HG03558 (cell line): ENCODE data around the gene PRR36.

Source experiments
- ATAC-seq: cut with Tn5 transposase; IDR thresholded peaks from one replicate; pipeline ENCODE4 v1.9.1; 2021; ENCODE audit warnings: moderate number of reproducible peaks; ENCODE audit not compliant: unreplicated experiment; ENCODE audit errors: extremely low read depth

Gene PRR36

DNA sequence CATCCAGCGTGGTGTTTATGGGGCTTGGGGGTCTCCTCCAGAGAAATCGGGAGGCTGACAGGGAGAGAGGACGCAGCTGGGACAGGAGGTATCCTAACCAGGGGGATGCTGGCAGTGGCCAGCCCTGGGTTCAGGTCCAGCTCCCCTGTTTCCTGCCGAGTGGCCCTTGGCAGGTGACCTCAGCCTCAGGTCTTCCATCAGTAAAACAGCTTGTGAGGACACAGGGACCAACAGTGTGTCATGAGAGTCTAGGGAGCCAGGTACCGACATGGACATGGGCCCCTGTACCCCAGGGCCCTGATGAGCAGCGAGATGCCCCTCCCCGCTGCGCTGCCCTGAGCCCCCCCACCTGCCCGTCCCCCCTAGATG is 24.6 kb downstream of the PRR36 start:
- no peak for ATAC-seq

DNA sequence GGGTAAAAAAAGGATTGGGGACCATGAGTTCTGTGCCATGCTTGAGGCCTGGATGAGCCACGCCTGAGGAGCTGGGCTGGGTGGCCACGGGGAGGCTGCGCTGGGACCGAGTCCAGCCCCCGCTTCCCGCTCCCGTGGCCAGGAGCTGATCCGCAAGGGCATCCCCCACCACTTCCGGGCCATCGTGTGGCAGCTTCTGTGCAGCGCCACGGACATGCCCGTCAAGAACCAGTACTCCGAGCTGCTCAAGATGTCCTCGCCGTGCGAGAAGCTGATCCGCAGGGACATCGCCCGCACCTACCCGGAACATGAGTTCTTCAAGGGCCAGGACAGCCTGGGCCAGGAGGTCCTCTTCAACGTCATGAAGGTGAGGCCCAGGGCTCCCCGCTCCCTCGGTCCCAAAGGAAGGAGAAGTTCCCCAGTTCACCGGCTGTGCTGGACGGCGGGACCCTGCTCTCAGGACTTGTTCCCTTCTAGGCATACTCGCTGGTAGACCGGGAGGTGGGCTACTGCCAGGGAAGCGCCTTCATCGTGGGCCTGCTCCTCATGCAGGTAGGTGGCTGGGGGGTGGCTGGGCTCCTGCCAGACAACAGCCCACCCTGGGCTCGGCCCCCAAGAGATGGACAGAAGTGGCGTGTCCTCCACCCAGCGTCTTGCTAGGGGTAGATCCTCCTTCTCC is 25.3 kb downstream of the PRR36 start:
- no peak for ATAC-seq

DNA sequence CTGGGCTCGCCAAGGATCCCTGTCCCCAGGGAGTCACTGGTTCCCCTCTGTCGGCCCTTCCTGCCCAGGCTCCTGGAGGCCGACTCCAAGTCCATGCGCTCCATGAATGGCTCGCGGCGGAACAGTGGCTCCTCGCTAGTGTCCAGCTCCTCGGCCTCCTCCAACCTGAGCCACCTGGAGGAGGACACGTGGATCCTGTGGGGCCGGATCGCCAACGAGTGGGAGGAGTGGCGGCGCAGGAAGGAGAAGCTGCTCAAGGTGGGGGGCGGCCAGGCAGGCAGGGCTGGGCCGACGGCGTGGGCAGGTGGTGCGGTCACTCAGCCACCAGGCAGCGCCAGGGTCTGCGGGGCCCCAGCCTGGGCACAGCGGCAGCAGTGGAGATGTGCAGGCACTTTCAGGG is 26.5 kb downstream of the PRR36 start:
- no peak for ATAC-seq

DNA sequence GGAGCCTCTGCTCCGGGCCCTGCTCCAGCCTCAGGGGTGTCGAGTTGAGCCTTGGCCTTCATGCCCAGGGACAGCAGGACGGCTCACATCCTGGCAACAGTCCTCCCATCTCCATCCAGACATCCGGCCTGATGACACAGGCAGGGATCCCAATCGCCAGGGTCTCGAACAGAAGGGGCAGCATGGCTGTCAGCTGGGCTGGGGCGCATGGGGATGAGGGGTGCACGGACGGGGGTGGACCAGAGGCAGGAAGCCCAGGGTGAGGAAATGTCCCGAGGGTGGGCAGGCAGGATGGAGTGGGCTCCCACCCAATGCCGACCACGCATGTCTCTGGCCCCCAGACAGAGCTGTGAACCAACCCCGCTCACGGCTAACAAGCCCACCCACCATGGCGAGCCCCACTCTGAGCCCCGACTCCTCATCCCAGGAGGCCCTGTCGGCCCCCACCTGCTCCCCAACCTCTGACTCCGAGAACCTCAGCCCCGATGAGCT is 28.0 kb downstream of the PRR36 start:
- ATAC-seq: no peak

DNA sequence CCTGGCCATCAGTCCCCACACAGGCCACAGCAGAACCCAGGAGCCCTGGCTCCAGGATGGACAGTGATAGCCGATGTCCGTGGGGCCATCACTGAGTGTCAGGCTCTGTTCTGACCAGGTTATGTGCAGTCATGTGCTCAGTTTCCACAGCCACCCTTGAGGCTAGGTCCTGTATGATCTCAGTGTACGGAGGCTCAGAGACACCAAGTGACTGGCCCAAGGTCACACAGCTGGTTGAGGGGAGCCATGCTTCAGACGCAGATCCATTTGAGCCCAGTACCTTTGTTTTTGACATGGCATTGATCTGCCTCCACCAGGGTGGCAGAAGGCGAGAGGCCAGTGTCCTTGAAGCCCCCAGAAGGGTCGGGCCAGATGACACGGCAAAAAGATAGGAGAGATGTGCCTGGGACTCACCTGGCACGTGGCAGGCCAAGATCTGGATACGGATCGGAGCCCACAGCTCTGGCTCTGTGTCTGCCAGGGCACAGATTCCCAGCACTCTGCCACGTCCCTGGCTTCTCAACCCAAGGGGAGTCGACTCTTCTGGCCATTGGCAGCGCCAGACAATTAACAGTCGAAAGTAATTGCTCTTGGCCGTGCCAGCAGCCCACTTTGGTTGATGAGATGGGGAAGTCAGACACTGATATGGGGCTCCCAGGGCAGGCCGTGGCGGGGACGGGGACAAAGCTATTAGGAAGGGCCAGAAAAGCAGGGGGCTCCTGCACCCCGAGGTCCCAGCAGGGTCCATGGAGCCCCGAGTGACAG is 28.6 kb downstream of the PRR36 start:
- ATAC-seq: no peak

DNA sequence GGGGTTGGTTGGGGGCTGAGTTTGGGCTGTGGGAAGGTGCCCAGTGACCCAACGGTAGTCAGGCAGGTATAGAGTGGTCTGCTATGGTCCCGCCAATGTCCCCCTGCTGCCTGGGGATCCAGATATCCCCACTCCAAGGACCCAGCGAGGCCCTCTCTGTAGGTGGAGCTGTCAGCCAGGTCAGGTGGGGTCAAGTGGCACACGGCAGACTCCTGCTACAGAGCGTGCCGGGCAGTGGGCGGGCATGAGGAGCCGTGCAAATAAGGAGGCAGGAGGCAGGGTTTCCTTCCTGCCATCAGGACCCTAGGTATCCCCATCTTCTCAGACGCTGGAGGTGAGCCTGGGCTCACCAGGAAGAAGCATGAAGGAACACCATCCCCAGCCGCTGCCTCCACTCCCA is 29.2 kb downstream of the PRR36 start:
- no peak for ATAC-seq

DNA sequence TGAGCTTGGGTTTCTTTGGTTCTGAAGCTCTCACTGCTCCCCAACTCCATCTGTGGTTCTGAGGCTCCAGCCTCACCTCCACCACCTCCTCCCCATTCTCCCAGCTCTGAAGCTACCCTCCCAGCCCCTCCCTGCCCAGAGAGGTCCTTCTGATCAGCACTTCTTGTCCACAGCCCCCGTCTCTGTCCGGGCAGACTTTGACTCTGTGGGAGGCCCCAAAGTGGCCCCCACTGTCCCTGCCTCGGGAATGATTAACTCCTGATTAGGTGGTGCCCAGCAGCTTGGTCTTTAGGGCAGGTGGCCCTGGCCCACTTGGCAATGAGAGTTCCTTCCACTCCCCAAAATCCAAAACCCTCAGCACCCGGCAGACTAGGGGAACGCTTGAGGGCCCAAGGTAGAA is 29.8 kb downstream of the PRR36 start:
- no peak for ATAC-seq

DNA sequence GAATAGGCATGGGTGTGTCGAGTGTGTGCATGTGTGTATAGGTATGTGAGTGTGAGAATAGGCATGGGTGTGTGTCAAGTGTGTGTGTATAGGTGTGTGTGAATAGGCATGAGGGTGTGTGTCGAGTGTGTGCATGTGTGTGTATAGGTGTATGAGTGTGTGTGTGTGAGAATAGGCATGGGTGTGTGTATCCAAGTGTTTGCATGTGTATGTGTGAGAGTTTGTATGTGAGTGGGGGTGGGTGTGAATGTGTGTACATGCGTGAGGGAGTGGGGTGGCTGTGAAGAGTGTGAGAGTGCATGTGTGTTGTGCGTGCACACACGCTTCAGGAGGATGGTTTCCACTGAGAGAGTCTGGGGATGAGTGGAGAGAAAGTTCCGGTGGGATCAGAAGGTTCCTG is 30.7 kb downstream of the PRR36 start:
- no peak for ATAC-seq

DNA sequence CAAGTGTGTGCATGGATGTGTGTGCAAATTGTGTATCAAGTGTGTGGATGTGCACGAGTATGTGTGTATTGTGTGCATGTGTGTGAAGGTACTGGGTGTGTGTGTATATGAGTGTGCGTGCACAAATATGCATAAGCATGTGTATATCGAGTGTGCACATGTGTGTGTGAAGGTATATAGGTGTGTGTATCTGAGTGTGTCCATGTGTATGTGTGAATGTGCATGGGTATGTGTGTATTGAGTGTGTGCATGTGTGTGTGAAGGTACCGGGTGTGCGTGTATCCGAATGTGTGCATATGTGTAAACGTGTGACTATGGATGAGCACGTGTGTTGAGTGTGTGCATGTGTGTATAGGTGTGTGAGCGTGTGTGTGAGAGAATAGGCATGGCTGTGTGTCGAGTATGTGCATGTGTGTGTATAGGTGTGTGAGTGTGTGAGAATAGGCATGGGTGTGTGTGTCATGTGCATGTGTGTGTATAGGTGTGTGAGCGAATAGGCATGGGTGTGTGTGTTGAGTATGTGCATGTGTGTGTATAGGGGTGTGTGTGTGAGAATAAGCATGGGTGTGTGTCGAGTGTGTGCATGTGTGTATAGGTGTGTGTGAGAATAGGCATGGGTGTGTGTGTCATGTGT is 31.4 kb downstream of the PRR36 start:
- no peak for ATAC-seq

DNA sequence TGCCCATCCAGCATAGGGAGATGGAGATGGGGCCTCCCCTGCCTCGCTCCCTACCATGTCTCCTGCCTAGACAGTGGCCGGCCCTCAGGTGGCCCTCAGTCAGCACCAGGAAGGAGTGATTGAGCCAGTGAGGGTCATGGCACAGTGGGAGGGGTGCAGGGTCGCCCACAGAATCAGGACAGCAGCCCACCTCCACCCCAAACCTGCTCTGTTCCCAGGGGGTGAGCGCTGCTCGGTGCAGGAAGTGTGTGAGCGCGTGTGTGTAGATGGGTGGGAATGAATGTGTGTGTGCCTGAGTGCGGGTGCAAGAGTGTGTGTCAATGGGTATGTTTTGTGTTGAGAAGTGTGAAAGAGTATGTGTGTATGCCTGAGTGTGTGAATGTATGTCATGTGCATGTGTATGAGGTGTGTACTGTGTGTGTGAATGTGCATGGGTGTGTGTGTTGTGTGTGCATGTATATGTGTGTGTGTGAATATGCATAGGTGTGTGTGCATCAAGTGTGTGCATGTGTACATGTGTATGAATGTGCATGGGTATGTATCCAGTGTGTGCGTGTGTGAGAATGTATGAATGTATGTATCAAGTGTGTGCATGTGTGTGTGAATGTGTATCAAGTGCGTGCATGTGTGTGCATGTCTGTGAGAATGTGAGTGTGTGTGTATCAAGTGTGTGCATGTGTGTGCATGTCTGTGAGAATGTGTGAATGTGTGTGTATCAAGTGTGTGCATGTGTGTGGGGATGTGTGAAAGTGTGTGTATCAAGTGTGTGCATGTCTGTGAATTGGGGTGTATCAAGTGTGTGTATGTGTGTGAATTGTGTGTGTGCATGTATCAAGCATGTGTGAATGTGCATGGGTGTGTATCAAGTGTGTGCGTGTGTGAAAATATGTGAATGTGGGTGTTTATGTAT is 32.2 kb downstream of the PRR36 start:
- ATAC-seq: no peak

DNA sequence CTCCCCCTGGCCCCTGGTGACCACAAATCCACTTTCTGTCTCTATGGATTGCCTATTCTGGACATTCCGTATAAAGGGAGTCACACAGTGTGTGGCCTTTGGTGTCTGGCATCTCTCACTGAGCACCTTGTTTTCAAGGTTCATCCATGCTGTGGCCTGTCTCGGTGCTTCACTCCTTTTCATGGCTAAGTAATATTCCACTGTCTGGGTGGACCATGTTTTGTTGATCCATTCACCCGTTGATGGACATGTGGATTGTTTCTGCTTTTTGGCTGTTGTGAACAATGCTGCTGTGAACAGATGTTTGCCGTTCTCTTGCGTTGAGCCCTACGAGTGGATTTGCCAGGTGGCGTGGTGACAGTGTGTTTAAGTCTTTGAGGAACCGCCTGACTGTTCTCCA is 33.6 kb downstream of the PRR36 start:
- no peak for ATAC-seq

DNA sequence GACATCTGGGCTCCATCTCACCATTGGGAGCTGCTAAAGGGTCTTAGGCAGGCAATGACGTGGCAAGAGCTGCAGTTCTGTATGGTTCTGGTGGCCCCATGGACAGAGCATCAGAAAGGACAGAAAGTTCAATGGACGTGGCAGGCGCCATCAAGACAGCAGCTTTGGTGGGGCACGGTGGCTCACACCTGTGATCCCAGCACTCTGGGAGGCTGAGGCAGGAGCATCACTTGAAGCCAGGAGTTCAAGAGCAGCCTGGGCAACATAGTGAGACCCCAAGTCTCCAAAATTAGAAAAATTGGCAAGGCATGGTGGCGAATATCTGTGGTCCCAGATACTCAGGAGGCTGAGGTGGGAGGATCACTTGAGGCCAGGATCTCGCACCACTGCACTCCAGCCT is 34.7 kb downstream of the PRR36 start:
- ATAC-seq: no peak

DNA sequence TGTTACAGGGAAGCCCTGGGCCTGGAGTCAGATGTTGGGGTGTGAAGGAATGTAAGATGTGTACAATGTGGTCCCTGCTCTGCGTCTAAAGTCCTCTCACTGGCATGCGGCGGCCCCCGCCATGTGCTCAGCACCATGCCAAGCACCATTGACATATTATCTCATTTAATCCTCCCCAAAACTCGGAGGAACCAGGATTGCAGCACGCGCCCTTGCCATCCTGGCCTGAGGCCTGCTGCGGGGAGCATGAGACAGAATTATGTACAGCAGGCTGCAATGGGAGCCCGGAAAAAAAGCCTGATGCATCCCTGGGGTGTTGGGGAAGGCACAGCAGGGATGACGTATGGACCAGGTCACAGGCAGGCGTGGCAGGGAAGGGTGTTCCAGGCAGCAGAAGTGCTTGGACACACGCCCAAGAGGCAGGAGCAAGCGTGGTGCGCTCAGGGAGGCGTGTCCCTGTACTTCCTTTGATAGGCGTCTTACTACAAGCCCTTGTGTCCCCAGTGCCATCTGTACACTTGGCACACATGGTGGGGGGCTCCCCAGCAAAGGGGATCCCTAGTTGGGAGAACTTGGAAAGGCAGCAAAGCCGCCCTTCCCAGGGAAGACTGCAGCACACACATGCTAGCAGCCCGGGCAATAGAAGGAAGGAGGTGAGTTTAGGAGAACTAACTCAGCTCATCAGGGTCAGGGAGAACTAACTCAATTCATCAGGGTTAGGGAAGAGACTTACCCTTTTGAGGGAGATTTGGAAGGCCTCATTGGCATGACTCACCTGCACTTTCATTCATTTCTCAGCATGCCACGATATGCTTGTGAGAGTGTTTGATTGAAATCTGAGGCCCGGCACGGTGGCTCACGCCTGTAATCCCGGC is 40.7 kb downstream of the PRR36 start:
- ATAC-seq: no peak

DNA sequence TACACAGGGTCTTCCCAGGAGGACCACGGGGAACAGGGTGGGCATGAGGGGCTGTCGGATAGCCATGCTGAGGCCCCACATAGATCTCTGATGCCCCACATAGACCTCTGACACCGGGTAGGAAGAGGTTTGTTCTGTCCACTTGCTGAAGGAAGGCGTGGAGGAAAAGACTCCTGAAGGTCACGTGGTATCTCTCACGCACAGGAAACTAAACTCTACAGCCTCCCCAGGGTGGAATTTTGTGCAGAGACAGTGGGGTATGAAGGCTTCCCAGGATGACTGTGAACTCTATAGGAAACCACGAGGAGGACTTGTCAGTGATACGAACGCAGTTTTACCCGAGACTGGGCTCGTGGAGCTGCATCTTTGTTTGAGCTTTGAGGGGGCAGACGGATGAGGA is 41.4 kb downstream of the PRR36 start:
- ATAC-seq: no peak

DNA sequence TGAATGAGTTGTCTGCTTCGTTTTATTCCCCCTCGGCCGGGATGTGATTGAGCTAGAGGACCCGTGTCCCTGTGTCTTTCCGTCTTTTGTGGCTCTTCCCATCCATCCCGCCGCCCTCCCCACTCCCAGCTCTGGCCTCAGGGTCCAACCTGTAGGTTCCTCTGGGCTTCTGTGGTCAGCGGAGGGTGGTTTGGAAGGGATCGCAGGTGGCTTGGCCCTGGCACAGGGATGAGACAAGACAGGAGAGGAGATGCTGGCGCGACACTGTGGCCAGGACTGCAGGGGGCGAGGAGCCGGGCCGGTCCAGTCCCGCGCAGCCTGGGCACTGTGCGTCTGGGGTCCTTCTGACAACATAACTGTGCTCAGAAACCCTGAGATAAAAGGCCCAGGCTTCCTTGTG is 42.2 kb downstream of the PRR36 start:
- ATAC-seq: no peak

DNA sequence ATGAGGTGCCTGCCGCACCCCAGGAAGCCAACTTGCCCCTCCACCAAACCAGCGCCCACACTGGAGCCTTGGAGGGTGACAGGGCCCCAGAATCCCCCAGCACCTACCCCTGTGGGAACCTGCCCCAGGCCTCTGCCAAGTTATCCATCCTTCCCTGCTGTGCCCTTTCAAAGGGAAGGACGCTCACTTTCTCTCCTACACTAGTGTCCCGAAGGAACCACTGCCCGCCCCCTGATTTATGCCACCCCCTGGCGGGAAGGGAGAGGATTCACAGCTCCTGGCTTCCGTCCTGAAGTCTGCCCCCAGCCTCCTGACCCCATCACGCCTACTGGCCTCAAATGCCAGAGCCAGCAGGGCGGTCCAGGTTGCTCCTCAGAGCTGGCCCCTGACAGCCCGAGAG is 42.7 kb downstream of the PRR36 start:
- ATAC-seq: no peak

DNA sequence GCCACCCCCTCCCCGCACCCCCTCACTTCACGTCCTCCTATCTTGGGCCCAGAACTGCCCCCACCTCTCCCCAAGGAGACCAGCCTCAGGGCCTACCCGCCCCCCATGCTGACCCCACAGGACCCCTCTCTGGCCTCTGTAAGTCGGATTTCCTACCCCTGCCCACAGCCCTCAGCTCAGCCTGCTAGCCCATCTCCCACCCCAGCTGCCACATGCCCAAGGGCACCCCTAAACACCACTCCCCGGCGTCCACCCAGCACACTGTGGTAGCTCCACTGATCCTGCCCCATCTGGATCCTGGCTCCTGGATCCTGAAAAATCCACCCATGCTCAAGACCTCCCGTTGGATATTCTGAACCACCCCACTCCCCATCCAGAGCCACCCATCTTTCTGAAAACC is 43.4 kb downstream of the PRR36 start:
- ATAC-seq: no peak

DNA sequence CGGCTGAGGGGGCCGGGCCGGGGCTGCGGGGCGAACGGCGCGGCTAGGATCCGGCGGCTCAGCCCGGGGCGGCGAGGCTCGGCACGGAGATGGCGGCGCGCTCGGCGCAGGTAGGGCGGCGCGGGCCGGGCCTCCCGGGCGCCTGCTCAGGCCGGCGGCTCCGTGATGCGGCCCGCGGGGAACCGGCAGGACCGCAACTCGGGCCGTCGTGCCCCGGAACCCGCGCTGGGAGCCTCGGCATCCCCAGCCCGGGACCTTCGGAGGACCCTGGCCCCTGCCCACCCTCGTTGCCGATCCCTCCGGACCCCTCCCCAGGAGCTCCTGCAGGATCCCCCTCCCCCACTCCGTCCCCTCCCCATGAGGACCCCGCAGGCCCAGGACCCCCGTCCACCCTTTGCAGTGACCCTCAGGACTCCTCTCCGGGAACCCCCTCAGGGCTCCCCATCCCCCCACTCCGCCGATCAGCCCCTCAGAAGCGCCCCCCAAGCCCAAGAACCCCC is 43.9 kb downstream of the PRR36 start:
- no peak for ATAC-seq

DNA sequence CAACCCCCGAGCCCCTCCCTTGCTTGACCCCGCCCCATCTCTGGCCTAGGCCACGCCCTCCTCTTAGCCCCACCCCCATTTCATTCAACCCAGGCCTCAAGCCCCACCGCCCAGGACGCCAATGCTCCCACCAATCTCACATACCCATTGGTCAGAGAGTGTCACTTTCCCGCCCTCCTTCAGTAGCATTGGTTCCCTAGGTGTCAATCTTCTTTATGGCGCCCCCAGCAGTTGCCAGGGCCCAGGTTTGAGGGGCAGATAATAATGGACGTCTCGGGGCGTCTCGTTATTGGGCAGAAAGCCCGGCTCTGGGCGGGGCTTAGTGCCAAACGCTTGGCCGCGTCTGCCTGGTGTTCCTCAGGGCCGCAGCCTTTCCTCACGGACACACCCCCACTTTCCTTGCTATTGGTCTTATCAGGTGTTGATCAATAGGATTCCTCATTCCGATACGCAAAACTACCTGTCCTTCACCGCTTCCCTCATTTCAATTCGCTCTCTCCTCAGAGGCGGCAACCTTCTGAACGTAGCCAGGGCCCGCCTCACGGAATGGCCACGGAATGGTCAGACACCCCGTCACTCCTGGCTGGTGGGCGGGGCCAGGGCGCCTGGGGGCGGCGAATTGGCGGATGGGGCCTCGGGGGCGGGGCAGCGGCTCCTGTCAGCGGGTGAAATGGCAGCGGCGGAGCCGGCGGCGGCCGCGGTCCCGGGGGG is 44.5 kb downstream of the PRR36 start, which contains the start of gene EVI5L:
Gene EVI5L (plus strand): TSS at position 658 of the 711 bp plus-strand sequence. CDS start 16,325 bp downstream, outside the sequence.
- peak; percentile 58 for ATAC-seq
